Naive B cell (primary cell): ENCODE data around the gene SEMA4D. TPM values are rescaled to one million over a fixed set of nuclear protein-coding genes. Genes with fewer than 3 reads are reported as not detected.
"Not testable (repeated sequence)": the region's sequence is repeated elsewhere in the genome, so short reads cannot be mapped to it uniquely, and the experiment has no call there.

ENCODE experiments used
- ATAC-seq, 2 donors: fragments of 150-1000 bp; cut with Tn5 transposase; 2 replicates each; pipeline ENCODE4 v1.10.0; 2021; ENCODE audit warnings: low read depth in 2 of 2, mild to moderate bottlenecking in 2 of 2, moderate library complexity in 2 of 2
- DNase-seq: peaks from one replicate; pipeline ENCODE4 v3.0.0; 2022
- H3K27ac Mint-ChIP-seq, 6 donors: one replicate each; pipeline ENCODE4 v1.8.0; 2020 to 2022; ENCODE audit warnings: mild to moderate bottlenecking in 6 of 6, mixed read lengths in 6 of 6, moderate library complexity in 5 of 6, inconsistent platforms in 2 of 6
- H3K27me3 Mint-ChIP-seq, 3 donors: one replicate each; pipeline ENCODE4 v1.8.0; 2021 to 2022; ENCODE audit warnings: mixed read lengths in 3 of 3, mild to moderate bottlenecking in 1 of 3
- H3K36me3 Mint-ChIP-seq, 2 donors: one replicate each; pipeline ENCODE4 v1.8.0; 2020 to 2022; ENCODE audit warnings: mixed read lengths in 2 of 2, inconsistent platforms in 1 of 2, mild to moderate bottlenecking in 1 of 2
- H3K4me1 Mint-ChIP-seq, 3 donors: one replicate each; pipeline ENCODE4 v1.8.0; 2020 to 2022; ENCODE audit warnings: mixed read lengths in 3 of 3, inconsistent platforms in 1 of 3, mild to moderate bottlenecking in 1 of 3, moderate library complexity in 1 of 3
- H3K4me3 Mint-ChIP-seq, 8 donors: one replicate each; pipeline ENCODE4 v1.8.0; 2020 to 2022; ENCODE audit warnings: mild to moderate bottlenecking in 8 of 8, mixed read lengths in 8 of 8, moderate library complexity in 8 of 8, inconsistent platforms in 2 of 8
- H3K9me3 Mint-ChIP-seq, 7 donors: one replicate each; pipeline ENCODE4 v1.8.0; 2020 to 2022; ENCODE audit warnings: mixed read lengths in 7 of 7, mild to moderate bottlenecking in 5 of 7, inconsistent platforms in 2 of 7, moderate library complexity in 1 of 7
- polyA plus RNA-seq, 6 donors: library from polyadenylated mRNA; unstranded; fragments of 300-500 nt; fragmentation: Illumina TruSeq; gene quantifications; one replicate each; pipeline ENCODE4 v1.2.3, GENCODE V29; 2021; ENCODE audit warnings: low read depth in 6 of 6

Gene SEMA4D
- polyA plus RNA-seq, 6 donors from 2014 or later, result 13.4 to 38.2 (median 21.5) TPM

GRCh38 chr9:89351584-89352300 is 146.2 kb downstream of the SEMA4D start:
- no peak overlapping the region for H3K4me3 Mint-ChIP-seq
- H3K27ac Mint-ChIP-seq, result peak overlapping the region in 3 of 6 donors; percentile 34 to 71 (median 64)
- ATAC-seq (no peak), DNase-seq (no peak)
- H3K27me3 Mint-ChIP-seq, result no peaks in the 10 kb centered on the region
- H3K4me1 Mint-ChIP-seq, result peaks cover 15 to 22% (median 17%) of the 10 kb centered on the region in 3 donors
- H3K36me3 Mint-ChIP-seq, result peaks cover 16 to 25% of the 10 kb centered on the region in 2 donors
- no peaks in the 10 kb centered on the region for H3K9me3 Mint-ChIP-seq

- H3K4me3 Mint-ChIP-seq, result no peak overlapping the region
- H3K27ac Mint-ChIP-seq, result peak overlapping the region in 1 of 6 donors; percentile 71
- H3K4me1 Mint-ChIP-seq, result peaks cover 15 to 22% (median 17%) of the 10 kb centered on the region in 3 donors
- no peaks in the 10 kb centered on the region for H3K9me3 Mint-ChIP-seq
- H3K27me3 Mint-ChIP-seq, result no peaks in the 10 kb centered on the region
- no peak for ATAC-seq
- peaks cover 21 to 25% of the 10 kb centered on the region in 2 donors for H3K36me3 Mint-ChIP-seq
- no peak for DNase-seq
Observed at GRCh38 chr9:89350988-89351557, 146.8 kb downstream of the SEMA4D start.

GRCh38 chr9:89349607-89350006 is 148.3 kb downstream of the SEMA4D start:
- H3K4me1 Mint-ChIP-seq, result peaks cover 15 to 22% (median 17%) of the 10 kb centered on the region in 3 donors
- no peaks in the 10 kb centered on the region for H3K27me3 Mint-ChIP-seq
- peak overlapping the region in 1 of 6 donors; percentile 79 for H3K27ac Mint-ChIP-seq
- no peak overlapping the region for H3K4me3 Mint-ChIP-seq
- H3K36me3 Mint-ChIP-seq, result peaks cover 24 to 36% of the 10 kb centered on the region in 2 donors
- no peaks in the 10 kb centered on the region for H3K9me3 Mint-ChIP-seq
- ATAC-seq (no peak), DNase-seq (no peak)

- H3K36me3 Mint-ChIP-seq, result peaks cover 34 to 54% of the 10 kb centered on the region in 2 donors
- peak overlapping the region in 1 of 6 donors; percentile 51 for H3K27ac Mint-ChIP-seq
- no peak overlapping the region for H3K4me3 Mint-ChIP-seq
- DNase-seq, result no peak
- H3K9me3 Mint-ChIP-seq, result no peaks in the 10 kb centered on the region
- ATAC-seq, result no peak
- no peaks in the 10 kb centered on the region for H3K27me3 Mint-ChIP-seq
- peaks cover 11 to 18% (median 15%) of the 10 kb centered on the region in 3 donors for H3K4me1 Mint-ChIP-seq
Observed at GRCh38 chr9:89347651-89348050, 150.3 kb downstream of the SEMA4D start.

DNA sequence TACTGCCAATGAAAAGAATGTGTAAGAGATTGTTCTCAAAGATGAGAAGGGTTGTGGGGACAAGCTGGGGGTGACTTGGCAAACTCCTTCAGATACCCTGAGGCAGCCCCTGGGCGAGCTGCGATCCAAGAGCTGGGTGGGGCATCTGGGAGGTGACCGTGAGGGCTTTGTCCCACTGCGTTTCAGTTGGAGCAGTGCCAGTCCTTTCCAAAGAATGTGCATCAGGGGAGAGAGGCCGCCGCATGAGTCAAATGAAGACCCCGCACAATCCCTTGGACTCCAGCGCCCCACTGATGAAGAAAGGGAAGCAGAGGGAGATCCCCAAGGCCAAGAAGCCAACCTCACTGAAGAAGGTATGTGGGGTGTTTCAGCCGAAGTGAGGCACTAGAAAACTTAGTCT is 151.2 kb downstream of the SEMA4D start:
- no peak for ATAC-seq
- Mint-ChIP-seq H3K36me3 (peaks cover 38 to 62% of the 10 kb centered on the region in 2 donors), H3K27ac (peak overlapping the region in 2 of 6 donors; percentile 12 to 22)

DNA sequence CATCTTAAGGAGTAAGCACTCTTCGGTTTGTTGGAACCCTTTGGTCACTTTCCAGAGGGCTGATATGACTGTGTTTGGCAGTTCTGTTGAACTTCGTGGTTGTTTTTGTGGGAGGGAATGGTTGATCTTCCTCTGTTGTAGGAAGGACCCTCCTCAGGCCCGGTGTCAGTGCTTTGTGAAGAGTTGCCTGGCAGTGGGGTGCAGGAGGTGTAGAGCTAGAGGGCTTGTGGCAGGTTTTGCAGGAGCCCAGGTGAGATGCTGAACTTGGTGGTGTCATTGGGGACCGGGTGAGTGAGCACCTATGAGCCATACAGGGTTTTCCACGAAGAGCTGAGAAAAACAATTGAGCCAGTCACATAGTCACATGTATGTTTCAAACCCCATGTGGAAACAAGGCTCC is 152.4 kb downstream of the SEMA4D start:
- peaks cover 0 to 5% (median 3%) of the 10 kb centered on the region in 3 donors for H3K4me1 Mint-ChIP-seq
- no peak overlapping the region for H3K4me3 Mint-ChIP-seq
- no peaks in the 10 kb centered on the region for H3K9me3 Mint-ChIP-seq
- H3K36me3 Mint-ChIP-seq, result peaks cover 44 to 64% of the 10 kb centered on the region in 2 donors
- H3K27ac Mint-ChIP-seq, result peak overlapping the region in 3 of 6 donors; percentile 59 to 94 (median 73)
- ATAC-seq, result no peak
- H3K27me3 Mint-ChIP-seq, result no peaks in the 10 kb centered on the region
- DNase-seq, result no peak

More for the DNA sequence above, 151.2 kb downstream of the SEMA4D start:
- Mint-ChIP-seq H3K4me1 (peaks cover 5 to 8% (median 6%) of the 10 kb centered on the region in 3 donors), H3K9me3 (no peaks in the 10 kb centered on the region), H3K4me3 (no peak overlapping the region), H3K27me3 (no peaks in the 10 kb centered on the region)
- DNase-seq, result no peak

DNA sequence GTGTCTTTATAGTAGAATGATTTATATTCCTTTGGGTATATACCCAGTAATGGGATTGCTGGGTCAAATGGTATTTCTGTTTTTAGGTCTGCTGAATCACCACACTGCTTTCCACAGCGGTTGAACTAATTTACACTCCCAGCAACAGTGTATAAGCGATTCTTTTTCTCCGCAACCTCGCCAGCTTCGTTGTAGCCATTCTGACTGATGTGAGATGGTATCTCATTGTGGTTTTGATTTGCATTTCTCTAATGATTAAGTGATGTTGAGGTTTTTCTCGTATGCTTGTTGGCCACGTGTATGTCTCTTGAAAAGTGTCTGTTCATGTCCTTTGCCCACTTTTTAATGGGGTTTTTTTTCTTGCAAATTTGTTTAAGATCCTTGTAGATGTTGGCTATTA is 154.1 kb downstream of the SEMA4D start:
- peak overlapping the region in 1 of 6 donors; percentile 31 for H3K27ac Mint-ChIP-seq

DNA sequence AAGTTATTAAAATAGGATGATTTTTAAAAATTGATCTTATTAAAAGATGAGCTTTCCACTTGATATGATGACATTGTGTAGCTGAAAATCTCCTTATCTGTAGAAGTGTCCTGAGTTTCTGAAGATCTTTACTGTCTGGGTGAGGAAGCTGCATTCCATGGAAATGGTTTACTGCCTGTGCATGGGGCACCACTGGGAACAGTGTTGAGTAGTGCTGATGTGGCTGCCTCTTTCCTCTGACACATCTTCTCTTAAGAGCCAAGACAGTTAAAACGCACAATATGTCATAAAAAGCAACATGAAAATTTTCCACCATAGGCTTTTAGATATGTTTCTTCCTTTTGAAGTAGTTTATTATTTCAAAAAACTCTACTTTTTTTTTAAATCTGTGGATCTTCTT is 155.0 kb downstream of the SEMA4D start:
- no peak overlapping the region for H3K4me3 Mint-ChIP-seq
- H3K27me3 Mint-ChIP-seq, result no peaks in the 10 kb centered on the region
- ATAC-seq (no peak), DNase-seq (no peak)
- H3K9me3 Mint-ChIP-seq, result no peaks in the 10 kb centered on the region
- peak overlapping the region in 1 of 6 donors; percentile 31 for H3K27ac Mint-ChIP-seq
- peaks cover 45 to 61% of the 10 kb centered on the region in 2 donors for H3K36me3 Mint-ChIP-seq
- H3K4me1 Mint-ChIP-seq, result peaks cover 0 to 7% (median 0%) of the 10 kb centered on the region in 3 donors

More for the DNA sequence above, 154.1 kb downstream of the SEMA4D start:
- ATAC-seq, H3K4me1 Mint-ChIP-seq, DNase-seq, H3K27me3 Mint-ChIP-seq, H3K9me3 Mint-ChIP-seq, H3K4me3 Mint-ChIP-seq: not testable (repeated sequence)
- peaks cover 39 to 60% of the 10 kb centered on the region in 2 donors for H3K36me3 Mint-ChIP-seq

- H3K4me1 Mint-ChIP-seq, result peaks cover 0 to 7% (median 4%) of the 10 kb centered on the region in 3 donors
- no peaks in the 10 kb centered on the region for H3K9me3 Mint-ChIP-seq
- no peak overlapping the region for H3K4me3 Mint-ChIP-seq
- no peaks in the 10 kb centered on the region for H3K27me3 Mint-ChIP-seq
- ATAC-seq, result no peak
- DNase-seq, result no peak
- H3K36me3 Mint-ChIP-seq, result peaks cover 49 to 68% of the 10 kb centered on the region in 2 donors
- H3K27ac Mint-ChIP-seq, result peak overlapping the region in 1 of 6 donors; percentile 28
Observed at GRCh38 chr9:89342213-89342612, 155.7 kb downstream of the SEMA4D start.

- Mint-ChIP-seq H3K27me3 (no peaks in the 10 kb centered on the region), H3K4me1 (peaks cover 0 to 7% (median 4%) of the 10 kb centered on the region in 3 donors), H3K36me3 (peaks cover 46 to 55% of the 10 kb centered on the region in 2 donors), H3K27ac (peak overlapping the region in 2 of 6 donors; percentile 26 to 81), H3K9me3 (no peaks in the 10 kb centered on the region), H3K4me3 (no peak overlapping the region)
- ATAC-seq, result no peak
- DNase-seq, result no peak
Observed at GRCh38 chr9:89340332-89340731, 157.6 kb downstream of the SEMA4D start.

DNA sequence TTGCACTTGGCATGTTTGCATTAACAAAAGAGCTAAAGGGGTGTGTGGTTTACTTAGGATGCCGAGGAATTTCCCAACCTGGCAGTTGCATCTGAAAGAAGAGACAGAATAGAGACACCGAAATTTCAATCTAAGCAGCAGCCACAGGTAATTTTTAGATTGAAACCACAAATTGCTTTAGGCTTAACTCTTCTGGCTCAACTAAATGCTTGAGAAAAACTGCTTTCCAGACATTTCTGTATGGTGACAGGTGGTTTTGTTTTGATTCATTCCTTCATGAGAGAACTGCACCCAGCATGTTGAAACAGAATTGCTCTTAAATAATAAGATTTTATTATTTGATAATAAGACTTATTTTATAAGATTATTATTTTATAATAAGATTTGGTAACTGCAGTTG is 158.1 kb downstream of the SEMA4D start:
- Mint-ChIP-seq H3K36me3 (peaks cover 43 to 52% of the 10 kb centered on the region in 2 donors), H3K4me3 (no peak overlapping the region), H3K27me3 (no peaks in the 10 kb centered on the region), H3K27ac (peak overlapping the region in 1 of 6 donors; percentile 26), H3K9me3 (no peaks in the 10 kb centered on the region), H3K4me1 (peaks cover 0 to 7% (median 4%) of the 10 kb centered on the region in 3 donors)
- no peak for DNase-seq
- ATAC-seq, result no peak

DNA sequence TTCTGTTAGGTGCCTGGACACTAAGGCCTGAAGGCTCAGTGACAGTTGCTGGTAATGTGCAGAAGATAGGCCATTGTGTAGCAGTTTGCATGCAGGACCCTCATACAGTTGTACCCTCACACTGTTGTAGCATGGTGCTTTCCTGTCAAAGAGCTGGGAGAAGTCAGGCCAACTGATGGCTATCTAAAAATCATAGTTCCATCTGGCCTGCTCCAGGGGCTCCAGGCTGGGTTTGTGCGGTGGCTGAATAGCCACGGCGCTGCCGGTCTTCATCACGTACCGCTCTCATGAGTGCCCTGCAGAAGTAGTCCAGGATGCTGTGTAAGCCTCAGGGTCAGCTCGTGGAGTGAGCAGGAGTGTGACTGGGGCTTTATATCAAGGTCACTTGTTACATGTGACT is 167.4 kb downstream of the SEMA4D start:
- H3K27ac Mint-ChIP-seq, result no peak overlapping the region
- peaks cover 8 to 13% of the 10 kb centered on the region in 2 donors for H3K36me3 Mint-ChIP-seq
- no peak overlapping the region for H3K4me3 Mint-ChIP-seq
- peaks cover 0 to 2% (median under 1%) of the 10 kb centered on the region in 3 donors for H3K4me1 Mint-ChIP-seq
- ATAC-seq (no peak), DNase-seq (no peak)
- no peaks in the 10 kb centered on the region for H3K9me3 Mint-ChIP-seq
- no peaks in the 10 kb centered on the region for H3K27me3 Mint-ChIP-seq

DNA sequence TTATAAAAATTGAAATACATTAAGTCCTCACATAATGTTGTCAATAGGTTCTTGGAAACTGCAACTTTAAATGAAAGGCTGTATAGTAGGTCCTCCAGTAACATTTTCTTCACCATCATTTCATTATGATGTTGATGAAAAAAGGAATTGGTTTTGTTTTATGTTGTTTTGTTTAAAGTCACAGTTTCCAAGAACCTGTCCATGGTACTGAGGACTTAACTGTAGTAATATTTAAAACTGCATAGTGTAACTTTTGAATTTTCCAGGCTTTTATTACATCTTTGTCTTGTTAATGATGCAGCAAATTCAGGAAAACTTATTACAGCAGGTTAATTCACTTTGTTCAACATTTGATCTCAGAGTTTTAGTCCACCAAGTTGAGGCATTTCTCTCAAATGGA is 168.0 kb downstream of the SEMA4D start:
- Mint-ChIP-seq H3K27me3 (no peaks in the 10 kb centered on the region), H3K4me3 (no peak overlapping the region), H3K36me3 (peaks cover 8 to 13% of the 10 kb centered on the region in 2 donors), H3K9me3 (no peaks in the 10 kb centered on the region), H3K4me1 (peaks cover 2 to 8% (median 3%) of the 10 kb centered on the region in 3 donors), H3K27ac (no peak overlapping the region)
- no peak for ATAC-seq
- DNase-seq, result no peak

DNA sequence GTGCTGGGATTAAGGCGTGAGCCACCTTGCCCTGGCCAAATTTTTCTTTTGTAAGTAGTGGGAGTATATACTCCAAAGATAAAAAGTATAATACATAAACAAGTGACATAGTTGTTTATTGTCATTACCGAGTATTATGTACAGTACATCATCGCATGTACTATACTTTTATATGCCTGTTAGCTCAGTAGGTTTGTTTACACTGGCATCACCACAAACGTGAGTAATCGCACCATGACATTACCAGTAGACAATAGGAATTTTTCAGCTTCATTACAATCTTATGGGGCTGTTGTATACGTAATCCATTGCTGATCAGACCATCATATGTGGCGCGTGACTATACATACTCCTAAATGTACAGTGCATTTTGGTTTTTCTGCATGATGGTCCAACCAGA is 169.8 kb downstream of the SEMA4D start:
- no peak overlapping the region for H3K4me3 Mint-ChIP-seq
- peaks cover 15 to 21% (median 17%) of the 10 kb centered on the region in 3 donors for H3K4me1 Mint-ChIP-seq
- DNase-seq (no peak), ATAC-seq (no peak)
- no peaks in the 10 kb centered on the region for H3K27me3 Mint-ChIP-seq
- peak overlapping the region in 1 of 6 donors; percentile 5 for H3K27ac Mint-ChIP-seq
- H3K36me3 Mint-ChIP-seq, result peaks cover 0 to 8% of the 10 kb centered on the region in 2 donors
- no peaks in the 10 kb centered on the region for H3K9me3 Mint-ChIP-seq
